ENCODE data around the gene RAPGEF4. TPM values are rescaled to one million over a fixed set of nuclear protein-coding genes. Genes with fewer than 3 reads are reported as not detected.

The RAPGEF4 gene
- total and polyA plus RNA-seq, 2 donors, result 4.3 to 22.9 TPM

- Histone ChIP-seq H3K4me3 (ENCODE audit: low read depth, low read length) (no peak overlapping the region), H3K36me3 (ENCODE audit: insufficient read depth) (no peaks in the 10 kb centered on the region), H3K4me1 (ENCODE audit: insufficient read depth) (no peaks in the 10 kb centered on the region), H3K27ac (ENCODE audit: low read depth) (no peak overlapping the region)
- DNase-seq (ENCODE audit: extremely low spot score), result no peak
- 56% methylated on average over 3 of the region's 3 CpGs for WGBS
Measured at GRCh38 chr2:172885996-172886395, 150.4 kb downstream of the RAPGEF4 start.

- WGBS, result 48% methylated on average over 2 of the region's 2 CpGs
- no peaks in the 10 kb centered on the region for H3K4me1 ChIP-seq (ENCODE audit: insufficient read depth)
- H3K4me3 ChIP-seq (ENCODE audit: low read depth, low read length), result no peak overlapping the region
- H3K36me3 ChIP-seq (ENCODE audit: insufficient read depth), result no peaks in the 10 kb centered on the region
- DNase-seq (ENCODE audit: extremely low spot score), result no peak
- H3K27ac ChIP-seq (ENCODE audit: low read depth), result no peak overlapping the region
Measured at GRCh38 chr2:172887280-172887679, 151.6 kb downstream of the RAPGEF4 start.

GRCh38 chr2:172888714-172889669 lies 153.3 kb downstream of the RAPGEF4 start:
- H3K4me1 ChIP-seq (ENCODE audit: insufficient read depth), result no peaks in the 10 kb centered on the region
- H3K36me3 ChIP-seq (ENCODE audit: insufficient read depth), result no peaks in the 10 kb centered on the region
- no peak overlapping the region for H3K27ac ChIP-seq (ENCODE audit: low read depth)
- WGBS, result 55% methylated on average over 10 of the region's 10 CpGs
- no peak for DNase-seq (ENCODE audit: extremely low spot score)
- no peak overlapping the region for H3K4me3 ChIP-seq (ENCODE audit: low read depth, low read length)

GRCh38 chr2:172889768-172890430 lies 154.3 kb downstream of the RAPGEF4 start:
- 32% methylated on average over 7 of the region's 7 CpGs for WGBS
- no peak for DNase-seq (ENCODE audit: extremely low spot score)
- Histone ChIP-seq H3K4me1 (ENCODE audit: insufficient read depth) (no peaks in the 10 kb centered on the region), H3K36me3 (ENCODE audit: insufficient read depth) (no peaks in the 10 kb centered on the region), H3K4me3 (ENCODE audit: low read depth, low read length) (no peak overlapping the region), H3K27ac (ENCODE audit: low read depth) (no peak overlapping the region)

- 88% methylated on average over 10 of the region's 10 CpGs for WGBS
- DNase-seq (ENCODE audit: extremely low spot score), result no peak
- H3K36me3 ChIP-seq (ENCODE audit: insufficient read depth), result no peaks in the 10 kb centered on the region
- H3K4me1 ChIP-seq (ENCODE audit: insufficient read depth), result no peaks in the 10 kb centered on the region
- H3K27ac ChIP-seq (ENCODE audit: low read depth), result no peak overlapping the region
- no peak overlapping the region for H3K4me3 ChIP-seq (ENCODE audit: low read depth, low read length)
Measured at GRCh38 chr2:172893111-172893510, 157.5 kb downstream of the RAPGEF4 start.

GRCh38 chr2:172893671-172894070 lies 158.0 kb downstream of the RAPGEF4 start:
- Histone ChIP-seq H3K4me1 (ENCODE audit: insufficient read depth) (no peaks in the 10 kb centered on the region), H3K36me3 (ENCODE audit: insufficient read depth) (no peaks in the 10 kb centered on the region), H3K4me3 (ENCODE audit: low read depth, low read length) (no peak overlapping the region), H3K27ac (ENCODE audit: low read depth) (no peak overlapping the region)
- DNase-seq (ENCODE audit: extremely low spot score), result no peak
- 76% methylated on average over 2 of the region's 2 CpGs for WGBS

- 72% methylated on average over 7 of the region's 7 CpGs for WGBS
- no peak overlapping the region for H3K27ac ChIP-seq (ENCODE audit: low read depth)
- H3K36me3 ChIP-seq (ENCODE audit: insufficient read depth), result no peaks in the 10 kb centered on the region
- DNase-seq (ENCODE audit: extremely low spot score), result no peak
- H3K4me3 ChIP-seq (ENCODE audit: low read depth, low read length), result no peak overlapping the region
- no peaks in the 10 kb centered on the region for H3K4me1 ChIP-seq (ENCODE audit: insufficient read depth)
Measured at GRCh38 chr2:172894689-172895387, 159.2 kb downstream of the RAPGEF4 start.

- H3K36me3 ChIP-seq (ENCODE audit: insufficient read depth), result no peaks in the 10 kb centered on the region
- no peak overlapping the region for H3K4me3 ChIP-seq (ENCODE audit: low read depth, low read length)
- WGBS, result 91% methylated on average over 4 of the region's 4 CpGs
- H3K4me1 ChIP-seq (ENCODE audit: insufficient read depth), result no peaks in the 10 kb centered on the region
- no peak for DNase-seq (ENCODE audit: extremely low spot score)
- H3K27ac ChIP-seq (ENCODE audit: low read depth), result no peak overlapping the region
Measured at GRCh38 chr2:172896661-172897081, 161.0 kb downstream of the RAPGEF4 start.

- H3K27ac ChIP-seq (ENCODE audit: low read depth), result no peak overlapping the region
- H3K4me1 ChIP-seq (ENCODE audit: insufficient read depth), result no peaks in the 10 kb centered on the region
- no peak for DNase-seq (ENCODE audit: extremely low spot score)
- no peak overlapping the region for H3K4me3 ChIP-seq (ENCODE audit: low read depth, low read length)
- no peaks in the 10 kb centered on the region for H3K36me3 ChIP-seq (ENCODE audit: insufficient read depth)
- 68% methylated on average over 3 of the region's 3 CpGs for WGBS
Measured at GRCh38 chr2:172900871-172901270, 165.2 kb downstream of the RAPGEF4 start.

GRCh38 chr2:172901913-172902312 lies 166.3 kb downstream of the RAPGEF4 start:
- no peaks in the 10 kb centered on the region for H3K36me3 ChIP-seq (ENCODE audit: insufficient read depth)
- DNase-seq (ENCODE audit: extremely low spot score), result no peak
- H3K27ac ChIP-seq (ENCODE audit: low read depth), result no peak overlapping the region
- 94% methylated on average over 4 of the region's 4 CpGs for WGBS
- H3K4me3 ChIP-seq (ENCODE audit: low read depth, low read length), result no peak overlapping the region
- no peaks in the 10 kb centered on the region for H3K4me1 ChIP-seq (ENCODE audit: insufficient read depth)

GRCh38 chr2:172904236-172904635 lies 168.6 kb downstream of the RAPGEF4 start:
- no peaks in the 10 kb centered on the region for H3K4me1 ChIP-seq (ENCODE audit: insufficient read depth)
- DNase-seq (ENCODE audit: extremely low spot score), result no peak
- 84% methylated on average over 1 of the region's 1 CpG for WGBS

GRCh38 chr2:172905937-172906811 lies 170.5 kb downstream of the RAPGEF4 start:
- Histone ChIP-seq H3K4me1 (ENCODE audit: insufficient read depth) (no peaks in the 10 kb centered on the region), H3K4me3 (ENCODE audit: low read depth, low read length) (no peak overlapping the region), H3K27ac (ENCODE audit: low read depth) (no peak overlapping the region), H3K36me3 (ENCODE audit: insufficient read depth) (no peaks in the 10 kb centered on the region)
- no peak for DNase-seq (ENCODE audit: extremely low spot score)
- WGBS, result 74% methylated on average over 3 of the region's 3 CpGs

More at GRCh38 chr2:172904236-172904635, 168.6 kb downstream of the RAPGEF4 start:
- no peak overlapping the region for H3K4me3 ChIP-seq (ENCODE audit: low read depth, low read length)
- H3K27ac ChIP-seq (ENCODE audit: low read depth), result no peak overlapping the region
- no peaks in the 10 kb centered on the region for H3K36me3 ChIP-seq (ENCODE audit: insufficient read depth)

GRCh38 chr2:172908275-172908674 lies 172.6 kb downstream of the RAPGEF4 start:
- no peak overlapping the region for H3K27ac ChIP-seq (ENCODE audit: low read depth)
- WGBS, result 89% methylated on average over 3 of the region's 3 CpGs
- no peak for DNase-seq (ENCODE audit: extremely low spot score)
- H3K4me1 ChIP-seq (ENCODE audit: insufficient read depth), result no peaks in the 10 kb centered on the region
- no peaks in the 10 kb centered on the region for H3K36me3 ChIP-seq (ENCODE audit: insufficient read depth)
- no peak overlapping the region for H3K4me3 ChIP-seq (ENCODE audit: low read depth, low read length)
